Erythroblast (primary cell): ENCODE measurements around the gene NOL3.

ENCODE experiments used
- GATA1 ChIP-seq: IDR thresholded peaks from 2 replicates; pipeline ENCODE4 v1.6.1; 2011; ENCODE audit warnings: low read depth, mild to moderate bottlenecking, control low read depth, low read length, moderate library complexity
- POLR2A ChIP-seq: IDR thresholded peaks from 2 replicates; pipeline ENCODE4 v1.6.1; 2011; ENCODE audit warnings: mild to moderate bottlenecking, low read length

GRCh38 chr16:67173323-67173722 lies 3.0 kb downstream of the NOL3 start:
- TF ChIP-seq POLR2A, result no peak
- no peak for TF ChIP-seq GATA1
